HCT116 (cell line): ENCODE measurements around the gene SIGMAR1. TPM values are rescaled to one million over a fixed set of nuclear protein-coding genes. Genes with fewer than 3 reads are reported as not detected.

ENCODE experiments used
- ATAC-seq: fragments of 200-7000 bp; cut with Tn5 transposase; 2 replicates; pipeline ENCODE4 v1.9.1; 2020; ENCODE audit warnings: mild to moderate bottlenecking, moderate library complexity
- BruUV-seq: library from RNA; stranded (reverse); fragments of 400-500 nt; replicated peaks from 2 replicates; lab custom pipeline; 2021; lab: Mats Ljungman, UMichigan
- CTCF ChIA-PET: fragments of 300-600 bp; sonication (Branson Sonifier 250); formaldehyde crosslinking; loops from one replicate; lab custom pipeline; 2021; ENCODE audit warnings: antibody characterized with exemption; lab: Charles Lee
- POLR2A ChIA-PET: fragments of 300-600, 350-600 bp; sonication (Branson Sonifier 250); formaldehyde crosslinking; loops from one replicate; lab custom pipeline; 2021; ENCODE audit warnings: antibody characterized with exemption; lab: Charles Lee
- RAD21 ChIA-PET, 2 experiments: fragments of 300-600 bp; sonication (Branson Sonifier 250); formaldehyde crosslinking; loops; one replicate each; lab custom pipeline; 2023; ENCODE audit warnings: low total read pairs in 2 of 2; ENCODE audit not compliant: uncharacterized antibody in 2 of 2, unreplicated experiment in 2 of 2, low non-redundant PET in 1 of 2; lab: Charles Lee
- DNase-seq: peaks from one replicate; pipeline ENCODE4 v3.0.0-alpha.2; 2010; ENCODE audit warnings: low read depth, low spot score
- H2AFZ ChIP-seq: fragments of 200-600 bp; shearing (Covaris generic), sonication (generic); 2 replicates; pipeline ENCODE4 v1.6.1; 2017; ENCODE audit warnings: low read depth, mixed run types, mixed read lengths, antibody characterized with exemption, low read length; ENCODE audit not compliant: poor library complexity, severe bottlenecking
- H3K27ac ChIP-seq: 2 replicates; pipeline ENCODE4 v1.5.1; 2012; ENCODE audit warnings: low read depth, low read length
- H3K27me3 ChIP-seq: fragments of 200-600 bp; sonication (generic); 2 replicates; pipeline ENCODE4 v1.6.1; 2016; ENCODE audit warnings: mixed run types, low read length, mixed read lengths; ENCODE audit not compliant: insufficient read depth
- H3K36me3 ChIP-seq, 2 experiments: fragments of 200-500 bp in 1 of 2; fragments of 200-600 bp in 1 of 2; sonication (Bioruptor generic) in 1 of 2; sonication (generic) in 1 of 2; 2 replicates each; pipeline versions ENCODE4 v1.5.1 to v1.6.1; 2014 to 2016; ENCODE audit warnings: low read length in 2 of 2, inconsistent platforms in 1 of 2, mixed read lengths in 1 of 2, mixed run types in 1 of 2; ENCODE audit not compliant: insufficient read depth in 2 of 2, control insufficient read depth in 1 of 2
- H3K4me1 ChIP-seq, 2 experiments: fragments of 200-600 bp in 1 of 2; sonication (generic) in 1 of 2; 2 replicates each; pipeline versions ENCODE4 v1.5.1 to v1.6.1; 2012 to 2017; ENCODE audit warnings: low read length in 2 of 2, inconsistent platforms in 1 of 2, mild to moderate bottlenecking in 1 of 2, mixed read lengths in 1 of 2, mixed run types in 1 of 2, moderate library complexity in 1 of 2; ENCODE audit not compliant: insufficient read depth in 2 of 2, control insufficient read depth in 1 of 2
- H3K4me2 ChIP-seq: fragments of 200-600 bp; sonication (generic); 2 replicates; pipeline ENCODE4 v1.6.1; 2017; ENCODE audit warnings: mixed run types, low read length, mixed read lengths
- H3K4me3 ChIP-seq, 2 experiments: fragments of 200-600 bp in 1 of 2; sonication (generic) in 1 of 2; replicated peaks in 1 of 2; 2 replicates each; pipeline ENCODE4 v1.5.1; 2011 to 2016; ENCODE audit warnings: low read length in 2 of 2, control low read depth in 1 of 2, low read depth in 1 of 2, mild to moderate bottlenecking in 1 of 2, mixed read lengths in 1 of 2, mixed run types in 1 of 2
- H3K79me2 ChIP-seq: fragments of 200-600 bp; sonication (generic); 2 replicates; pipeline ENCODE4 v1.6.1; 2017; ENCODE audit warnings: mild to moderate bottlenecking, mixed run types, low read length, moderate library complexity, mixed read lengths; ENCODE audit not compliant: insufficient read depth
- H3K9ac ChIP-seq: fragments of 200-600 bp; sonication (generic); 2 replicates; pipeline ENCODE4 v1.6.1; 2016; ENCODE audit warnings: low read length, mixed read lengths
- H3K9me2 ChIP-seq: fragments of 200-600 bp; sonication (generic), shearing (Covaris generic); 2 replicates; pipeline ENCODE4 v1.6.1; 2017; ENCODE audit warnings: mixed run types, mild to moderate bottlenecking, moderate library complexity; ENCODE audit not compliant: insufficient read depth
- H3K9me3 ChIP-seq, 2 experiments: fragments of 200-500 bp in 1 of 2; fragments of 200-600 bp in 1 of 2; sonication (Bioruptor generic) in 1 of 2; sonication (generic) in 1 of 2; 2 replicates each; pipeline ENCODE4 v1.6.1; 2014 to 2017; ENCODE audit warnings: low read length in 2 of 2, mixed read lengths in 2 of 2, inconsistent platforms in 1 of 2, low read depth in 1 of 2, mild to moderate bottlenecking in 1 of 2, mixed run types in 1 of 2, moderate library complexity in 1 of 2; ENCODE audit not compliant: control insufficient read depth in 1 of 2, insufficient read depth in 1 of 2
- H4K20me1 ChIP-seq: fragments of 200-600 bp; sonication (generic), shearing (Covaris generic); 2 replicates; pipeline ENCODE4 v1.6.1; 2017; ENCODE audit warnings: mixed run types, mild to moderate bottlenecking, moderate library complexity; ENCODE audit not compliant: insufficient read depth
- EGR1 ChIP-seq: IDR thresholded peaks from 2 replicates; pipeline ENCODE4 v1.6.1; 2012; ENCODE audit warnings: low read depth
- ELF1 ChIP-seq: IDR thresholded peaks from 2 replicates; pipeline ENCODE4 v1.6.1; 2012; ENCODE audit warnings: low read depth, borderline replicate concordance
- EZH2 ChIP-seq: fragments of 200-600 bp; sonication (generic); IDR thresholded peaks from 2 replicates; pipeline ENCODE4 v1.6.1; 2017; ENCODE audit warnings: antibody characterized with exemption, mixed run types
- FOSL1 ChIP-seq: IDR thresholded peaks from 2 replicates; pipeline ENCODE4 v1.6.1; 2012; ENCODE audit warnings: low read depth
- POLR2A ChIP-seq: IDR thresholded peaks from 2 replicates; pipeline ENCODE4 v1.7.0; 2011; ENCODE audit warnings: borderline replicate concordance; ENCODE audit not compliant: insufficient read depth, insufficient read length; ENCODE audit errors: extremely low read depth
- POLR2AphosphoS5 ChIP-seq: IDR thresholded peaks from 2 replicates; pipeline ENCODE4 v1.6.1; 2011; ENCODE audit warnings: mild to moderate bottlenecking, low read depth, low read length, moderate library complexity
- RAD21 ChIP-seq: IDR thresholded peaks from 2 replicates; pipeline ENCODE4 v1.6.1; 2012; ENCODE audit warnings: low read depth, mild to moderate bottlenecking
- SIN3A ChIP-seq: IDR thresholded peaks from 2 replicates; pipeline ENCODE4 v1.6.1; 2012; ENCODE audit warnings: low read depth
- SP1 ChIP-seq: IDR thresholded peaks from 2 replicates; pipeline ENCODE4 v1.6.1; 2012; ENCODE audit warnings: low read depth
- TCF7L2 ChIP-seq: IDR thresholded peaks from 2 replicates; pipeline ENCODE4 v1.7.0; 2011; ENCODE audit warnings: borderline replicate concordance, inconsistent platforms; ENCODE audit not compliant: insufficient read depth, insufficient read length; ENCODE audit errors: extremely low read depth
- YY1 ChIP-seq: IDR thresholded peaks from 2 replicates; pipeline ENCODE4 v1.6.1; 2011; ENCODE audit warnings: low read length, low read depth, moderate library complexity, mild to moderate bottlenecking; ENCODE audit not compliant: insufficient replicate concordance; ENCODE audit errors: extremely low read depth
- ZFX ChIP-seq: fragments of 450-650 bp; IDR thresholded peaks from 2 replicates; pipeline ENCODE4 v1.6.1; 2017
- intact Hi-C: fragments of 100-400 bp; cut with micrococcal nuclease; formaldehyde crosslinking; loops from 2 replicates; pipeline ENCODE4 v1.10.0; 2022
- total RNA-seq: library from RNA; stranded (reverse); gene quantifications from one replicate; pipeline ENCODE4 v1.2.1, GENCODE V29; 2021; ENCODE audit not compliant: unreplicated experiment
- TF ChIP-seq, protein P1 (sequence below): IDR thresholded peaks from 2 replicates; pipeline ENCODE4 v1.6.1; 2012
- TF ChIP-seq, protein P2 (sequence below): IDR thresholded peaks from 2 replicates; pipeline ENCODE4 v1.6.1; 2012
- TF ChIP-seq, protein P3 (sequence below): IDR thresholded peaks from 2 replicates; pipeline ENCODE4 v1.6.1; 2012; ENCODE audit warnings: low read depth
- TF ChIP-seq, protein P4 (sequence below), 3 experiments: fragments of 200-600 bp in 1 of 3; sonication (generic) in 1 of 3; IDR thresholded peaks in 2 of 3; conservative IDR thresholded peaks in 1 of 3; 2 replicates each; pipeline ENCODE4 v1.5.1; 2012 to 2017; ENCODE audit warnings: low read depth in 2 of 3, low read length in 2 of 3, antibody characterized with exemption in 1 of 3, borderline replicate concordance in 1 of 3, control low read depth in 1 of 3, mild to moderate bottlenecking in 1 of 3, mixed read lengths in 1 of 3, mixed run types in 1 of 3, moderate library complexity in 1 of 3; ENCODE audit not compliant: insufficient read depth in 1 of 3
- TF ChIP-seq, protein P5 (sequence below): IDR thresholded peaks from 2 replicates; pipeline ENCODE4 v1.6.1; 2011; ENCODE audit warnings: mild to moderate bottlenecking, low read length, moderate library complexity; ENCODE audit not compliant: insufficient replicate concordance; ENCODE audit errors: extremely low read depth

Gene SIGMAR1
- total RNA-seq, 1 experiment from 2014 or later = 109 TPM

DNA sequence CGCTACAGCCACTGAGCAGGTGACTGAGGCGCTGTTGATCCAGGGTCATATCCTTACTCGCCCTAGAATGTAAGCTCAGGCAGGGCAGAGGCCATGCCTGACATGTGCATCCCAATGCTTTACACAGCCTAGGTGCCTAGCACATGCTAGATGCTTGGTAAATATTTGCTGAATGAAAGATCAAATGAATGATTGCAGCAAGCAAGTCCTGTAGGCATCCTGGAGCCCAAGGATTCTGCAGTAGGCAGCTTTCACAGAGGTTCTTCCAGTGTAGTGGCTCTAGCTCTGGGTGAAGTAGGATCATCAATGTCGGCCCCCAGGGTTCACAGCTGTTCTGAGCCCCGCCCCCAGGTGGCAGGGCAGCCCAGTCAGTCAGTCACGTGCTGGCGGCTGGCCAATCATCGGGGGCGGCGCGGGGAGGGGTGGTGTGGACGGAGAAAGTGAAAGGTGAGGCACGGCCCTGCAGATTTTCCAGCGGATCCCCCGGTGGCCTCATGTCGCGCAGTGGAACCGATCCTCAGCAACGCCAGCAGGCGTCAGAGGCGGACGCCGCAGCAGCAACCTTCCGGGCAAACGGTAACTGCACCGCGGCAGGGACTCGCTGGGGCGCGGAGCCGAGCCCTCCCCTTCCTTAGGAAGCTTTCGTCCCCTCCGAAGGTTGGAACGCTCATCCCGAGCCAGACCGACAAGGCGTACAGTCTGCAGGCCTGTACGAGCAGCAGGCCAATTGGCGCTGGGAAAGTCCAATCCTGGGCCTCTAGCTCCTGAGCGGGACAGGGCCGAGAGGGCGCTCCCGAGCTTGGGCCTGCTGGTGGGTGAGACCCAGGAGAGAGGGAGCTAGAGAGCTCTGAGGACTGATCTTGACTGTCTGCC, 8.9 kb upstream of the SIGMAR1 start, which contains the start of gene GALT:
Gene GALT (plus strand): TSS at position 465 of the 873 bp plus-strand sequence. CDS start 30 bp downstream, at position 495.
- intact Hi-C loops = no loop called here
- ChIA-PET RAD21 (no interaction called here), POLR2A (interaction anchor here (1.5 to 2.9 kb wide), 2 partner anchors 9 to 18 kb away, joined by 9 to 26 read pairs; partner anchors contain the start of gene SIGMAR1), CTCF (interaction anchor here (1.2 to 2.0 kb wide), 5 partner anchors 8 to 56 kb away, joined by 3 to 12 read pairs (median 8); no protein-coding TSS in a partner anchor)
- Histone ChIP-seq H4K20me1 (no peaks in the 10 kb centered on the region), H3K27ac (peak within 1 kb of the TSS; percentile 92), H2AFZ (no peak within 1 kb of the TSS), H3K9me3 (no peaks in the 10 kb centered on the region), H3K9me2 (no peaks in the 10 kb centered on the region), H3K4me1 (peaks cover 20 to 37% of the 10 kb centered on the region in 2 experiments; a peak in 3 of 4 replicates), H3K9ac (peak within 1 kb of the TSS; percentile 71), H3K36me3 (peaks cover 0 to 6% of the 10 kb centered on the region in 2 experiments; a peak in 1 of 4 replicates), H3K4me2 (peak within 1 kb of the TSS; percentile 87), H3K79me2 (peaks cover 6% of the 10 kb centered on the region; the same call in 1 of the 2 replicates), H3K27me3 (no peaks in the 10 kb centered on the region), H3K4me3 (peak within 1 kb of the TSS; percentile 80 to 85)
- TSS peak; percentile 60 for BruUV-seq
- DNase-seq (peak; percentile 65), ATAC-seq (peak; percentile 88)
- TF ChIP-seq TCF7L2 (no peak), ZFX (peak; percentile 88), RAD21 (no peak), POLR2AphosphoS5 (peak; percentile 86), EZH2 (no peak), SIN3A (no peak), ELF1 (no peak), SP1 (no peak), FOSL1 (no peak), POLR2A (peak; percentile 85), EGR1 (no peak), YY1 (peak; percentile 53)
- TF ChIP-seq, protein P1, sequence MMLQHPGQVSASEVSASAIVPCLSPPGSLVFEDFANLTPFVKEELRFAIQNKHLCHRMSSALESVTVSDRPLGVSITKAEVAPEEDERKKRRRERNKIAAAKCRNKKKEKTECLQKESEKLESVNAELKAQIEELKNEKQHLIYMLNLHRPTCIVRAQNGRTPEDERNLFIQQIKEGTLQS = no peak
- TF ChIP-seq, protein P2, sequence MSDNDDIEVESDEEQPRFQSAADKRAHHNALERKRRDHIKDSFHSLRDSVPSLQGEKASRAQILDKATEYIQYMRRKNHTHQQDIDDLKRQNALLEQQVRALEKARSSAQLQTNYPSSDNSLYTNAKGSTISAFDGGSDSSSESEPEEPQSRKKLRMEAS = no peak
- TF ChIP-seq, protein P3, sequence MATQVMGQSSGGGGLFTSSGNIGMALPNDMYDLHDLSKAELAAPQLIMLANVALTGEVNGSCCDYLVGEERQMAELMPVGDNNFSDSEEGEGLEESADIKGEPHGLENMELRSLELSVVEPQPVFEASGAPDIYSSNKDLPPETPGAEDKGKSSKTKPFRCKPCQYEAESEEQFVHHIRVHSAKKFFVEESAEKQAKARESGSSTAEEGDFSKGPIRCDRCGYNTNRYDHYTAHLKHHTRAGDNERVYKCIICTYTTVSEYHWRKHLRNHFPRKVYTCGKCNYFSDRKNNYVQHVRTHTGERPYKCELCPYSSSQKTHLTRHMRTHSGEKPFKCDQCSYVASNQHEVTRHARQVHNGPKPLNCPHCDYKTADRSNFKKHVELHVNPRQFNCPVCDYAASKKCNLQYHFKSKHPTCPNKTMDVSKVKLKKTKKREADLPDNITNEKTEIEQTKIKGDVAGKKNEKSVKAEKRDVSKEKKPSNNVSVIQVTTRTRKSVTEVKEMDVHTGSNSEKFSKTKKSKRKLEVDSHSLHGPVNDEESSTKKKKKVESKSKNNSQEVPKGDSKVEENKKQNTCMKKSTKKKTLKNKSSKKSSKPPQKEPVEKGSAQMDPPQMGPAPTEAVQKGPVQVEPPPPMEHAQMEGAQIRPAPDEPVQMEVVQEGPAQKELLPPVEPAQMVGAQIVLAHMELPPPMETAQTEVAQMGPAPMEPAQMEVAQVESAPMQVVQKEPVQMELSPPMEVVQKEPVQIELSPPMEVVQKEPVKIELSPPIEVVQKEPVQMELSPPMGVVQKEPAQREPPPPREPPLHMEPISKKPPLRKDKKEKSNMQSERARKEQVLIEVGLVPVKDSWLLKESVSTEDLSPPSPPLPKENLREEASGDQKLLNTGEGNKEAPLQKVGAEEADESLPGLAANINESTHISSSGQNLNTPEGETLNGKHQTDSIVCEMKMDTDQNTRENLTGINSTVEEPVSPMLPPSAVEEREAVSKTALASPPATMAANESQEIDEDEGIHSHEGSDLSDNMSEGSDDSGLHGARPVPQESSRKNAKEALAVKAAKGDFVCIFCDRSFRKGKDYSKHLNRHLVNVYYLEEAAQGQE = no peak
- TF ChIP-seq, protein P4, sequence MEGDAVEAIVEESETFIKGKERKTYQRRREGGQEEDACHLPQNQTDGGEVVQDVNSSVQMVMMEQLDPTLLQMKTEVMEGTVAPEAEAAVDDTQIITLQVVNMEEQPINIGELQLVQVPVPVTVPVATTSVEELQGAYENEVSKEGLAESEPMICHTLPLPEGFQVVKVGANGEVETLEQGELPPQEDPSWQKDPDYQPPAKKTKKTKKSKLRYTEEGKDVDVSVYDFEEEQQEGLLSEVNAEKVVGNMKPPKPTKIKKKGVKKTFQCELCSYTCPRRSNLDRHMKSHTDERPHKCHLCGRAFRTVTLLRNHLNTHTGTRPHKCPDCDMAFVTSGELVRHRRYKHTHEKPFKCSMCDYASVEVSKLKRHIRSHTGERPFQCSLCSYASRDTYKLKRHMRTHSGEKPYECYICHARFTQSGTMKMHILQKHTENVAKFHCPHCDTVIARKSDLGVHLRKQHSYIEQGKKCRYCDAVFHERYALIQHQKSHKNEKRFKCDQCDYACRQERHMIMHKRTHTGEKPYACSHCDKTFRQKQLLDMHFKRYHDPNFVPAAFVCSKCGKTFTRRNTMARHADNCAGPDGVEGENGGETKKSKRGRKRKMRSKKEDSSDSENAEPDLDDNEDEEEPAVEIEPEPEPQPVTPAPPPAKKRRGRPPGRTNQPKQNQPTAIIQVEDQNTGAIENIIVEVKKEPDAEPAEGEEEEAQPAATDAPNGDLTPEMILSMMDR (IDR thresholded peaks at IDR 0.05 in 2 of 3, conservative IDR thresholded peaks at IDR 0.05 in 1 of 3; ENCODE audit: borderline replicate concordance in 1 of 3, insufficient read depth in 1 of 3, low read depth in 2 of 3, low read length in 2 of 3) = peak in 2 of 3 experiments; percentile 43 to 45; a peak in 4 of 6 replicates
- TF ChIP-seq, protein P5, sequence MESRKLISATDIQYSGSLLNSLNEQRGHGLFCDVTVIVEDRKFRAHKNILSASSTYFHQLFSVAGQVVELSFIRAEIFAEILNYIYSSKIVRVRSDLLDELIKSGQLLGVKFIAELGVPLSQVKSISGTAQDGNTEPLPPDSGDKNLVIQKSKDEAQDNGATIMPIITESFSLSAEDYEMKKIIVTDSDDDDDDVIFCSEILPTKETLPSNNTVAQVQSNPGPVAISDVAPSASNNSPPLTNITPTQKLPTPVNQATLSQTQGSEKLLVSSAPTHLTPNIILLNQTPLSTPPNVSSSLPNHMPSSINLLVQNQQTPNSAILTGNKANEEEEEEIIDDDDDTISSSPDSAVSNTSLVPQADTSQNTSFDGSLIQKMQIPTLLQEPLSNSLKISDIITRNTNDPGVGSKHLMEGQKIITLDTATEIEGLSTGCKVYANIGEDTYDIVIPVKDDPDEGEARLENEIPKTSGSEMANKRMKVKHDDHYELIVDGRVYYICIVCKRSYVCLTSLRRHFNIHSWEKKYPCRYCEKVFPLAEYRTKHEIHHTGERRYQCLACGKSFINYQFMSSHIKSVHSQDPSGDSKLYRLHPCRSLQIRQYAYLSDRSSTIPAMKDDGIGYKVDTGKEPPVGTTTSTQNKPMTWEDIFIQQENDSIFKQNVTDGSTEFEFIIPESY = no peak
